Epidermal melanocyte (primary cell): ENCODE data around the gene FLNB.
"Not testable (repeated sequence)": the region's sequence is repeated elsewhere in the genome, so short reads cannot be mapped to it uniquely, and the experiment has no call there.

Experiments used
- DNase-seq: peaks from one replicate; pipeline ENCODE4 v3.0.0; 2011; ENCODE audit warnings: low spot score; ENCODE audit not compliant: insufficient read length

Gene FLNB

DNA sequence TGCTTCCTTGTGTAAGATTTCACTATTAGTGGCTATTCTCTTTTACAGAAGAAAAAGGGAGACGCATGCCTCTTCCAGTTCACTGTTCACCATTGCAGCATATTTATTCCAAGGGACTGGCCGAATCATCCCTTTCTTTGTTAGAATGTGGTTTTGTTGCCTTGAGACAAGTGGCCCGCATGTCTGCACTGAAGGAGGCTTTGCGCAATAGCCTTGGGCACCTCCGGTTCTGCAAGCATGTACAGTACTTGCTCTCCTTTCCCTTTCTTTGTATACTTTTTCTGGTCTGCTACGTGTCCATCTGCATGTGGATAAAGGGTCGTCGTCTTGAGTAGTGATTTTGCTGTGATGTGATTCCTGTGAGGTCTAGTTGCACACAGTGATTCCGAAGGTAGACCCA is 43.0 kb downstream of the FLNB start:
- DNase-seq: peak; percentile 35

GRCh38 chr3:58051658-58052261 is 43.5 kb downstream of the FLNB start:
- DNase-seq: not testable (repeated sequence)

GRCh38 chr3:58052373-58053273 is 44.4 kb downstream of the FLNB start:
- no peak for DNase-seq

DNA sequence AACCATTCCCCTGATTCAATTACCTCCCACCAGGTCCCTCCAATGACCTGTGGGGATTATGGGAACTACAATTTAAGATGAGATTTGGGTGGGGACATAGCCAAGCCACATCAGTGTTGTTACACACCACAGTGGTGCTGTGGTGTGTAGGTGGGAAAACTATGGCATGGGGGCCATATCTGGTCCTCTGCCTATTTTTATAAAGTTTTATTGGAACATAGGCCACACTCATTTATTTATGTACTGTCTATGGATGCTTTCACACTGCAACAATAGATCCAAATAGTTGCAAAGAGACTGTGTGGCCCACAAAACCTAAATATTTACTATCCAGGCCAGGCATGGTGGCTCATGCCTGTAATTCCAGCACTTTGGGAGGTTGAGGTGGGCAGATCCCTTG is 46.4 kb downstream of the FLNB start:
- DNase-seq: no peak

DNA sequence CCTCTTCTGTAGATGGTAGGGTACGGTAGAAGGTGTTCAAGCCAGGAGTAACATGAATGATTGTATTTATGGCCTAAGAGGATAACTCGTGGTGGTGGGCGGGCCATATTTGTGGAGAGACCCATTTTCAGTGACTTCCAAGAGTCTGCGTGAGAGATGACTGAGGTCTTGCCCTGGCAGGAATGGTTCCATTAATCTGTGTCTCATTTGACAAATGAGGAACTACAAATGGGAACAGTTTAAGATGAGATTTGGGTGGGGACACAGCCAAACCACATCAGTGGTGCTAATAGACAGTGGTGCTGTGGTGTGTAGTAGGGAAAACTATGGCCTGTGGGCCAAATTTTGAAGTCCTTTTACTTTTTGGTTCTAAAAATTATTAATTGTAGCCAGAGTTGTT is 47.1 kb downstream of the FLNB start:
- no peak for DNase-seq

GRCh38 chr3:58055891-58056290 is 47.7 kb downstream of the FLNB start:
- not testable (repeated sequence) for DNase-seq

DNA sequence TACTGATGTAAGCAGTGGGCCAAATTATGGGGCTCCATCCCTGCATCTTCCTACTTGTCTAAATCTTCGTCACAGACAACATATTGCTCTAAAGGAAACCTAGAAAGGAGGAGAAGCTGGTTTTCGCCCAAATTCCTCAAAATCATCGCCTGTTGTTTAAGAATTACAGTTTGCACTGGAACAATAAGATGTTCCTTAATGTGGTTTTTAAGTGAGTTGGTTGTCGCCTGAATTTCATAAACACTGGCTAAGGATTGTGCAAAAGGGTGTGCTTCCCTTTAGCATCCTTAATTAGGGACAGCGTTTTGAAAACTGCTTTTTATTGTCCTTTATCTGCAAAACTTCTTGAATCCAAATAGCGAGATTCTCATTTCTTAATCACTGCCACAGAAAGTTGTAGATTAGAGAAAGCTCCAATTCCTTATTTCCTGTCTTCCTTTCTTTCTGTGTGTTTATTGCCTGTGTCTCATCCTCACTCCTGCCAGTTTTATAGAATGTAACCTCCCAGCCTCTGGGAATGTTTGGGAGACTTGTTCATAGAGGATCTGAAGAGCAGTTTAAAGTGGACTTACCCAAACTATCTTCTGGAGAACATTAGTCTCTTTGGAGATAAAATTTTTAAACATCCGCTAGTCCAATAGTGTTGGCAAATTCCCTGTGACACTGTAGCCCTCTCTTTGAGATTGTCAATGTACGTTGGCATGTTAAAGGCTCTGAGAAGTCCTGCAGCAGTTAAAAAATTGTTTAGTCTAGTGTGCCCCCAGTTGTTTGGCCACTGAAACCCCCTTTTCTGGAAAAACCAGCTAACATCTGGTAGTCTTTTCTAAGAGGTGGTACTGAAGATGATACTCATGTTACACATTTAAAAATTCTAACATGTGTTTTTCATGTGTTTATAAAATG is 50.4 kb downstream of the FLNB start:
- no peak for DNase-seq

GRCh38 chr3:58059349-58060321 is 51.4 kb downstream of the FLNB start:
- no peak for DNase-seq

DNA sequence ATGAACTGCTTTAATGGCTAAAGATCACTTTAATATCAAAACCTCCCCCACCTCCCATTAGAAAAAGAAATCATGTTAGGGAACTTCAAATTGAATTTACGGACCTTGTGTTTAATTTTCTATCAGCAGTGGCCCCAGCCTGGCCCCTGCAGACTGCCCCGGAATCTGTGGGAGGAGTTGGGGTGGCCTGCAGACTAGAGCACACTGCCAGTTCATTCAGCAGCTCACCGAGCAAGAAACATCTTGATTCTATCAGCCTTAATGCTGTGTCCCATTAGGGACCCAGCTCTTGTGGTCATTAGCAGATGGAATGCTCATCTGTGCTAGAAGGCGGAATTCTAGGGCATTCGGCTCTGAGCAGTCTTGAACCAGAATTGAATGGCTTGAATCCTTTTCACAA is 54.2 kb downstream of the FLNB start:
- DNase-seq: peak; percentile 39

- no peak for DNase-seq
These were observed 55.0 kb downstream of the FLNB start for GRCh38 chr3:58063022-58063815.

DNA sequence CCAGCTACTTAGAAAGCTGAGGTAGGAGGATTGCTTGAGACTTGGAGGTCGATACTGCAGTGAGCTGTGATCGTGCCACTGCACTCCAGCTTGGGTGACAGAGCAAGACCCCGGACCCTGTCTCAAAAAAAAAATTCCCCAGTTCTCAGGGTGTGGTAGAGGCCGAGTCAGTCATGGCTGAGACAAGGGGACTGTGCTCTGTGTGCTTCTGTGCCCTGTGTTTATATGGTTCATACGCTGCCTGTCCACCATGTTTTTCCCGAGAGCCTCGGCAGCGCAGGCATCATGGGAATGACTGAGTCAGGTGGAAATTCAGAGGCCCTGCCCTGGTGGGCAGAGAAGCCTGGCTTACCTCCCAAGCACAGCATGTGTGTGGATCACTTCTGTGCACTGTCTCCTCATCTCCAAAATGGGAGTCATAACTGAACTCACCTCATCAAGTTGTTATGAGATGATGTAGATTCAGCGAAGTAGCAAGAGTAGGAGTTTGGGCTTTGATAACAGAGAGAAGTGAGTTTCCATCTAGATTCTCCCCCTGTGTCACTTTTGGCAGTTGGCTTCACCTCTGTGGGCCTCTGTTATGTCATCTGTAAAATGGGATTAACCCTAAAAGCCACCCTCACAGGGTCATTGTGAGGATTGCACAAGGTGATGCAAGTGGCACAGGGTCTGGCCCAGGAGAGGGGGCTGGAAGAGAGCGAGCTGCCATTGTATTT is 56.9 kb downstream of the FLNB start:
- no peak for DNase-seq

DNA sequence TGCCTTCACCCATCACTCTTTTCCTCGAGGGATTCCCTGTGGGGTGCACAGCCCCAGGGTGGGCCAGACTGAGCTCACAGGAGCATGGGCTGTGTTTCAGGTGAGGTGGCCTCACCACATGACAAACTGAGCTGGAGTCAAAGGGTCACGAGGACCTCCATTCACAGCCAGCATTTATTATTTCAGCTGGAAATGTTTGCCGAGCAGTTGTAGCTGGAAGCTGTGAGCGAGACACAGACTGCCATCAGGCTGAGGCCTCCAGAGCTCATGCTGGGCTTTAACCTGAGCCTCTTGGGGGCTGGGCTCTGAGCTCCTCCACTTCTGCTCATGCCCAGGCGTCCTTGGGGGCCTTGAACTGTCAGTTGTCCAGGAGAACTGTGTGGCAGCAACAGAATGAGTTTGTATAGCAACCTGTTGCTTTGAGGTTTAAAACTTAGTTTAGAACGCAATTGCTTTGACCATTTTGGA is 57.5 kb downstream of the FLNB start:
- DNase-seq: no peak

DNA sequence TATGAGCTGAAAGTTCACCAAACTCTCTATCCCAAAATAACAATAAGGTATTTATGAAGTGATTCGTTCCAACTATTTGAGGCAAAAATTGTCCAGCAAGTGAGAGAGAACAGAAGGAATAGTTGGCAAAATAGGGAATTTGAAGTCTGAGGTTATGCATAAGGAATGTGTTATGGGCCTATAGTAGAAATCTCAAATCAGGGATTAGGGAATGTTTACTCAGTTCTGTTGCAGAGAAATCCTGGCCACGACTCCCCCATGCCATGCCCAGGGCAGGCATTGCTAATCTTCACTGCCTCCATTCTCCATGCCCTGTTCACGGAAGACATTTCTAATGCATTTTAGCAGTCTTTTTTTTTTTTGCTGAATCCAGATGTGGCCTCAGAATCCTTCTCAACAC is 58.6 kb downstream of the FLNB start:
- DNase-seq: no peak

GRCh38 chr3:58068122-58068809 is 60.0 kb downstream of the FLNB start:
- no peak for DNase-seq

- DNase-seq: no peak
These were observed 63.3 kb downstream of the FLNB start for GRCh38 chr3:58071480-58071971.

GRCh38 chr3:58072052-58072762 is 64.0 kb downstream of the FLNB start:
- DNase-seq: no peak

- DNase-seq: no peak
These were observed 64.5 kb downstream of the FLNB start for GRCh38 chr3:58072763-58073130.
